ENCODE data around the gene IFNK. TPM values are rescaled to one million over a fixed set of nuclear protein-coding genes. Genes with fewer than 3 reads are reported as not detected.

Gene IFNK
- total RNA-seq: not detected
- polyA plus RNA-seq (ENCODE audit: insufficient read depth in 1 of 8, insufficient read length in 8 of 8, low replicate concordance in 1 of 8): under 1 TPM in 2 of 8 donors, not detected in 6; 0.16 to 0.22 TPM
- long read RNA-seq, donor 1: 0 reads
- long read RNA-seq, donor 2: 0 reads
- long read RNA-seq, donor 3: 0 reads
- long read RNA-seq, donor 4: 0 reads
- long read RNA-seq, donor 5: 0 reads
- long read RNA-seq, donor 6: 0 reads
- long read RNA-seq, donor 7: 0 reads
- long read RNA-seq, donor 8: 0 reads
- long read RNA-seq, donor 9: 0 reads
- long read RNA-seq, donor 10: 0 reads
- long read RNA-seq, donor 11: 0 reads

GRCh38 chr9:27524236-27524635 is at the start of gene IFNK:
TSS of gene IFNK (plus strand) at chr9:27524290. CDS start at chr9:27524337, 47 bp downstream.
- 80% methylated on average over 1 of the region's 2 CpGs for WGBS (ENCODE audit: insufficient coverage)
- H3K27ac ChIP-seq (ENCODE audit: low read length): no peak within 1 kb of the TSS
- H3K4me3 ChIP-seq (ENCODE audit: low read length): no peak within 1 kb of the TSS
- H3K36me3 ChIP-seq (ENCODE audit: control insufficient read depth, insufficient read depth, low read length): no peaks in the 10 kb centered on the region
- no peak for DNase-seq
- peaks cover 5% of the 10 kb centered on the region for H3K27me3 ChIP-seq (ENCODE audit: control insufficient read depth, insufficient read depth, low read length)
- H3K4me1 ChIP-seq (ENCODE audit: control insufficient read depth, insufficient read depth, low read length): peaks cover 14% of the 10 kb centered on the region
- H3K9me3 ChIP-seq (replicated peaks; ENCODE audit: control insufficient read depth, low read depth, low read length): no peaks in the 10 kb centered on the region

GRCh38 chr9:27474305-27474704 is 49.8 kb upstream of the IFNK start:
- no peaks in the 10 kb centered on the region for H3K27me3 ChIP-seq (ENCODE audit: control insufficient read depth, insufficient read depth, low read length)
- H3K4me3 ChIP-seq (ENCODE audit: low read length): no peak overlapping the region
- peaks cover 2% of the 10 kb centered on the region for H3K9me3 ChIP-seq (replicated peaks; ENCODE audit: control insufficient read depth, low read depth, low read length)
- H3K27ac ChIP-seq (ENCODE audit: low read length): no peak overlapping the region
- DNase-seq: no peak
- no peaks in the 10 kb centered on the region for H3K36me3 ChIP-seq (ENCODE audit: control insufficient read depth, insufficient read depth, low read length)
- peaks cover 5% of the 10 kb centered on the region for H3K4me1 ChIP-seq (ENCODE audit: control insufficient read depth, insufficient read depth, low read length)
- no CpG with 5 or more reads among the region's 1 CpG for WGBS (ENCODE audit: insufficient coverage)

GRCh38 chr9:27475057-27475595 is 49.0 kb upstream of the IFNK start:
- H3K4me3 ChIP-seq (ENCODE audit: low read length): no peak overlapping the region
- H3K27ac ChIP-seq (ENCODE audit: low read length): no peak overlapping the region
- H3K4me1 ChIP-seq (ENCODE audit: control insufficient read depth, insufficient read depth, low read length): peaks cover 5% of the 10 kb centered on the region
- no peaks in the 10 kb centered on the region for H3K36me3 ChIP-seq (ENCODE audit: control insufficient read depth, insufficient read depth, low read length)
- H3K9me3 ChIP-seq (replicated peaks; ENCODE audit: control insufficient read depth, low read depth, low read length): peaks cover 2% of the 10 kb centered on the region
- no peaks in the 10 kb centered on the region for H3K27me3 ChIP-seq (ENCODE audit: control insufficient read depth, insufficient read depth, low read length)
- DNase-seq: no peak
- 96% methylated on average over 3 of the region's 7 CpGs for WGBS (ENCODE audit: insufficient coverage)

GRCh38 chr9:27476870-27477515 is 47.1 kb upstream of the IFNK start:
- Histone ChIP-seq H3K36me3 (ENCODE audit: control insufficient read depth, insufficient read depth, low read length) (no peaks in the 10 kb centered on the region), H3K9me3 (replicated peaks; ENCODE audit: control insufficient read depth, low read depth, low read length) (peaks cover 2% of the 10 kb centered on the region), H3K4me3 (ENCODE audit: low read length) (no peak overlapping the region), H3K27ac (ENCODE audit: low read length) (no peak overlapping the region), H3K4me1 (ENCODE audit: control insufficient read depth, insufficient read depth, low read length) (peaks cover 5% of the 10 kb centered on the region), H3K27me3 (ENCODE audit: control insufficient read depth, insufficient read depth, low read length) (no peaks in the 10 kb centered on the region)
- no peak for DNase-seq
- 93% methylated on average over 2 of the region's 6 CpGs for WGBS (ENCODE audit: insufficient coverage)

- no peak overlapping the region for H3K4me3 ChIP-seq (ENCODE audit: low read length)
- H3K36me3 ChIP-seq (ENCODE audit: control insufficient read depth, insufficient read depth, low read length): no peaks in the 10 kb centered on the region
- H3K27me3 ChIP-seq (ENCODE audit: control insufficient read depth, insufficient read depth, low read length): no peaks in the 10 kb centered on the region
- no peak overlapping the region for H3K27ac ChIP-seq (ENCODE audit: low read length)
- no CpG with 5 or more reads among the region's 1 CpG for WGBS (ENCODE audit: insufficient coverage)
- peaks cover 1% of the 10 kb centered on the region for H3K4me1 ChIP-seq (ENCODE audit: control insufficient read depth, insufficient read depth, low read length)
- H3K9me3 ChIP-seq (replicated peaks; ENCODE audit: control insufficient read depth, low read depth, low read length): peaks cover 2% of the 10 kb centered on the region
- DNase-seq: no peak
These were observed 45.8 kb upstream of the IFNK start for GRCh38 chr9:27478322-27478721.

- Histone ChIP-seq H3K27me3 (ENCODE audit: control insufficient read depth, insufficient read depth, low read length) (no peaks in the 10 kb centered on the region), H3K4me3 (ENCODE audit: low read length) (no peak overlapping the region), H3K9me3 (replicated peaks; ENCODE audit: control insufficient read depth, low read depth, low read length) (peaks cover 2% of the 10 kb centered on the region), H3K27ac (ENCODE audit: low read length) (no peak overlapping the region), H3K36me3 (ENCODE audit: control insufficient read depth, insufficient read depth, low read length) (no peaks in the 10 kb centered on the region), H3K4me1 (ENCODE audit: control insufficient read depth, insufficient read depth, low read length) (no peaks in the 10 kb centered on the region)
- DNase-seq: no peak
- 60% methylated on average over 1 of the region's 2 CpGs for WGBS (ENCODE audit: insufficient coverage)
These were observed 41.4 kb upstream of the IFNK start for GRCh38 chr9:27482709-27483108.

GRCh38 chr9:27483576-27483975 is 40.5 kb upstream of the IFNK start:
- DNase-seq: no peak
- no peaks in the 10 kb centered on the region for H3K4me1 ChIP-seq (ENCODE audit: control insufficient read depth, insufficient read depth, low read length)
- no peak overlapping the region for H3K27ac ChIP-seq (ENCODE audit: low read length)
- 89% methylated on average over 6 of the region's 6 CpGs for WGBS (ENCODE audit: insufficient coverage)
- no peaks in the 10 kb centered on the region for H3K9me3 ChIP-seq (replicated peaks; ENCODE audit: control insufficient read depth, low read depth, low read length)
- H3K4me3 ChIP-seq (ENCODE audit: low read length): no peak overlapping the region
- H3K36me3 ChIP-seq (ENCODE audit: control insufficient read depth, insufficient read depth, low read length): no peaks in the 10 kb centered on the region
- H3K27me3 ChIP-seq (ENCODE audit: control insufficient read depth, insufficient read depth, low read length): no peaks in the 10 kb centered on the region

GRCh38 chr9:27485158-27485557 is 38.9 kb upstream of the IFNK start:
- H3K9me3 ChIP-seq (replicated peaks; ENCODE audit: control insufficient read depth, low read depth, low read length): no peaks in the 10 kb centered on the region
- H3K27ac ChIP-seq (ENCODE audit: low read length): no peak overlapping the region
- no peak for DNase-seq
- H3K4me3 ChIP-seq (ENCODE audit: low read length): no peak overlapping the region
- no peaks in the 10 kb centered on the region for H3K27me3 ChIP-seq (ENCODE audit: control insufficient read depth, insufficient read depth, low read length)
- H3K36me3 ChIP-seq (ENCODE audit: control insufficient read depth, insufficient read depth, low read length): no peaks in the 10 kb centered on the region
- H3K4me1 ChIP-seq (ENCODE audit: control insufficient read depth, insufficient read depth, low read length): no peaks in the 10 kb centered on the region
- no CpG with 5 or more reads among the region's 1 CpG for WGBS (ENCODE audit: insufficient coverage)

GRCh38 chr9:27487128-27487640 is 36.9 kb upstream of the IFNK start:
- 80% methylated on average over 1 of the region's 5 CpGs for WGBS (ENCODE audit: insufficient coverage)
- Histone ChIP-seq H3K27ac (ENCODE audit: low read length) (no peak overlapping the region), H3K4me1 (ENCODE audit: control insufficient read depth, insufficient read depth, low read length) (no peaks in the 10 kb centered on the region), H3K36me3 (ENCODE audit: control insufficient read depth, insufficient read depth, low read length) (no peaks in the 10 kb centered on the region), H3K9me3 (replicated peaks; ENCODE audit: control insufficient read depth, low read depth, low read length) (no peaks in the 10 kb centered on the region), H3K27me3 (ENCODE audit: control insufficient read depth, insufficient read depth, low read length) (no peaks in the 10 kb centered on the region), H3K4me3 (ENCODE audit: low read length) (no peak overlapping the region)
- no peak for DNase-seq

GRCh38 chr9:27487927-27488326 is 36.2 kb upstream of the IFNK start:
- Histone ChIP-seq H3K9me3 (replicated peaks; ENCODE audit: control insufficient read depth, low read depth, low read length) (no peaks in the 10 kb centered on the region), H3K27ac (ENCODE audit: low read length) (no peak overlapping the region), H3K27me3 (ENCODE audit: control insufficient read depth, insufficient read depth, low read length) (no peaks in the 10 kb centered on the region), H3K4me1 (ENCODE audit: control insufficient read depth, insufficient read depth, low read length) (no peaks in the 10 kb centered on the region), H3K36me3 (ENCODE audit: control insufficient read depth, insufficient read depth, low read length) (no peaks in the 10 kb centered on the region), H3K4me3 (ENCODE audit: low read length) (no peak overlapping the region)
- no peak for DNase-seq
- WGBS (ENCODE audit: insufficient coverage): no CpG with 5 or more reads among the region's 1 CpG
